ENCODE data around the gene NFIA.

The NFIA gene

GRCh38 chr1:61226791-61227567 is 144.6 kb downstream of the NFIA start:
- DNase-seq = no peak

DNA sequence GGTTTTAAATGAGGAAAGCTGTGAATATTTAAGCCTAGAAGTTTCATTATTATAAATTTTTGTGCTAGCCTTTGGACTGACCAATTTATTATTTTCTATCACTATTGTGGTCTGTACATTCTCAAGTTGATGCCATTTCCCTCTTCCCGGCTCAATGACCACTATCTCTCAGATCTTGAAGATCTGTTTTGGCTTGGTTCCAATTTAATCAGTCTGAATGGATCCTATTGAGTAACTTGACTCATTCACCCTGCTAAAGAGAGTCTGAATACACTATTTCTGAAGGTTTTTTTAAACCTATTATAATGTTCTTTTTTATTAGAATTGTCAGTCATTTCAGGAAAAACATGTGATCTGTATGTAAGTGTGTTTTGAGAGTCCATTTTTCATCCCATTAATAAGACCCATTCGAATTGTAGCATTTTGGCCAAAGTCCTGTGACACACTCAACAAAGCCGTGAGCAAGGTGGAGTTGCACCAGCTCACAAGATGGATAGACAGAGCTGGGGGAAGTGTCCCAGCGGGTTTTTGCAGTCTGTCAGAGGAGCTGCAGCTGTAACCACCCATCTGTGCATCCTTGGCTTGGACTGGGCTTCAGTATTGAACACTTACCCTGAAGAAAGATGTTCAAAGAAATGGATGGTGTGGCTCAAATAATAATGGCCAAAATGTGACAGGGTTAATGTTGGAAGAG is 145.6 kb downstream of the NFIA start:
- no peak for DNase-seq

DNA sequence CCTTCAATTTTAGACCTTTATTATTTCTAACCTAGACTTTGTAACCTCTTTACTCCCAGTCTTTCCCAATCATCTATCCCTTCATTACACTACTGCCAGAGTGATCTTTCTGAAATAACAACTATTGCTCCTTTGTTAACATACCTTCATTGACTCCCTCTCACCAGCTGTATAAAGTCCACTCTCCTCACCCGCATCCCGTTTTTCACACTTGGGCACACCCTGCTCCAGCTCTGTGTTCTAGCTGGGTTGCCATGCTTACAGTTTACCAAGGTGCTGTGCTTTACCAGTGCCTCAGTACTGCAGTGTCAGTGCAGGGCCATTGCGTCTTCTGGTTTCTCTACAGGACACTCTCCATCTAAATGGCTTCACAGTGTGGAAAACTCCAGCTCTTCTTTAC is 148.2 kb downstream of the NFIA start:
- DNase-seq = no peak

- no peak for DNase-seq
Observed at GRCh38 chr1:61231795-61232194, 149.4 kb downstream of the NFIA start.

GRCh38 chr1:61233121-61233660 is 150.8 kb downstream of the NFIA start:
- DNase-seq = no peak

DNA sequence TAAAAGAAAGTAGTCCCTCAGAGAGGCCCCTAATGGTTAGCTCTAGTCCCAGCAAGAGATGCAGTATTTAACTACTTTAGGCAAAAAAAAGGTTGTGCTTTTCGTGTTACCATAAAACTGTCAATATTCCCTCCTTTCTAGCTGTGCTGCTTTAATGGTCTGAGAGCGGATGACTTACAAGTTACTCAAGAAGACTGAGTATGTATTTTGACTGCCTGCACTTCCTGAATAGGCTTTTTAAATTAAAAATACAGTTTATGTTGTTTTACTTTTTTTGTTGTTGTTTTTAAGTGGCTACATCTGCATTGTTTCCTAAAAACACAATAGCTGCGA is 152.2 kb downstream of the NFIA start:
- no peak for DNase-seq

GRCh38 chr1:61237147-61237546 is 154.8 kb downstream of the NFIA start:
- no peak for DNase-seq

DNA sequence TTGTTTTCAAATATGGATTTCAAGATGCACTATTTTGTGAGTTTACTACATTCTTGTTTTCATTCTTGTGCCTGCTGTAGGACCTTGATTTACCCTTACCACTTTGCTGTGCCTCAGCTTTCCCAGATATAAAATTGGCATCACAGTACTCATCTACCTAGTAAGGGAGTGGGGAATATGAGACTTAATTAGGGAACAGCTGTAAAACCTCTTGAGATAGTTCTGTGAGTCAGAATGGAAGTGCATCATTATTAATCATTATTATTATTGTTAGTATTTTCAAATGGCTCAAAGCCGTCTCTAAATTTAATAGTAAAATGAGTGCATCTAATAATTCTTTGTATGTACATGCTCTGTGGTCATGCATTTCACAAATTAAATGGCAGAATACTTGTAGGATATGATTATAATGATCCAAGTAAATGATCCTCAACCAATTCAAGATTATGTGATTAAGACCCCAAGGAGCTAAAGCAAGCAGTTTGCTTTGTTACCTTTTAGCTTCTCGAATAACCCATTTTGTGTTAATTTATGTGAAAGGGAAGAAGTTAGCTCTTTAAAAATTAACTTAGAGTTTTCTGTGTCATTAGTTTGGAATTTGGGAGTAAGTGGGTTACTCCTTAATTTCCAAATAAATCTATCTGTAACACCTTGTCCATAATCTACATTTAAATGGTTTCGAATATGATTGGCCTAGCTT is 155.4 kb downstream of the NFIA start:
- no peak for DNase-seq

DNA sequence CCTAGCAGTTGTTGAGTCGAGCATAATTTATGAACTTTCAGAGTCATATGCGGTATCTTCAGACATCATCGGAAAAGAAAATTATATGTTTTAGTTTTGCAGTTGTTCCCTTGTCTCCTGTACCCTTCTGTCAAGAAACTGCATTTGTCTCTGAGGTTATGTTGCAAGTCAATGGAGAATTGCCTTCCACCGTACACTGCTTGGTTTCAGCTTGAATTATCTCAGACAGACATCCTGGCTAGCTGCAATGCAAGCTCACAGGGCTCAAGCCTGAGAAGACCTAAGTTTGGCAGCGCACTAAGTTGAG is 156.0 kb downstream of the NFIA start:
- no peak for DNase-seq

GRCh38 chr1:61240878-61241277 is 158.5 kb downstream of the NFIA start:
- DNase-seq = no peak

DNA sequence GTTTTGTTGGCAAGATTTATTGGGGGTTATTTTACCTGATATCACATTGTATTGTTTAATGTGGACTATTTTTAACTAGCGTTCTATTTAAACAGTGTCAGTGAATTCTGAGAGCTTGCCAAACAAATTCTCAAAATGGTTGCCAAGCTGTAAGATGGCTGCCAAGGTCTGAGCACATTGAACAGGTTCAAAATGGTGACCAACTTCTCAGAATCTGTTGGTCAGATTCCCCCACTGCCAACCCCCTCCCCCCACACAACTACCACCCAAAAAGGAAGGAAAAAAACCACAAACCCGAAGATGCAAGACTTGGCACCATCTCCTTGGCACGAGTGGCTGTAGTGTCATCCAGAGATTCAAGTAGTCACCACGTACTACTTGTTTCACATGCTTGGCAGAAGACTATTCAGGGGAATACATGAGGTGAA is 159.1 kb downstream of the NFIA start:
- peak; percentile 56 for DNase-seq

- DNase-seq = no peak
Observed at GRCh38 chr1:61241973-61242381, 159.6 kb downstream of the NFIA start.

DNA sequence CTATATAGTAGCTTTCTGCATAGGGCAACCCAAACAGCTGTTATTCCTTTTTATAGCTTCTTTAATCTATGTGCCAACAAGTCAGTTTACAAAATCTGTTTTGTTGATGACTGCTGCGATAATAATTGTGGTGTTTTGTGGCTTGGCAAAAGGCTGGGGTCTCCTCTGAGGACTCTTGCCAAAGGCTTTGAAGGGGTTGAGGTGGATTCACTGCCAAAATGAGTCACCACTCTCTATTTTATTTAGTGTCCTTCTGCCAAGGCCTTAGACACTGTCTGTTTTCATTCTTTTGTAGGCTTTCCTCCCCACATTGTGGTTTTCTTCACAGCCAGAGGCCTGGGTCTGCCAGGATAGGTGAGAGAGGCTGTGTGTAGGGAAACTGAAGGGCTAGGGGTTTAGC is 161.8 kb downstream of the NFIA start:
- peak; percentile 58 for DNase-seq

DNA sequence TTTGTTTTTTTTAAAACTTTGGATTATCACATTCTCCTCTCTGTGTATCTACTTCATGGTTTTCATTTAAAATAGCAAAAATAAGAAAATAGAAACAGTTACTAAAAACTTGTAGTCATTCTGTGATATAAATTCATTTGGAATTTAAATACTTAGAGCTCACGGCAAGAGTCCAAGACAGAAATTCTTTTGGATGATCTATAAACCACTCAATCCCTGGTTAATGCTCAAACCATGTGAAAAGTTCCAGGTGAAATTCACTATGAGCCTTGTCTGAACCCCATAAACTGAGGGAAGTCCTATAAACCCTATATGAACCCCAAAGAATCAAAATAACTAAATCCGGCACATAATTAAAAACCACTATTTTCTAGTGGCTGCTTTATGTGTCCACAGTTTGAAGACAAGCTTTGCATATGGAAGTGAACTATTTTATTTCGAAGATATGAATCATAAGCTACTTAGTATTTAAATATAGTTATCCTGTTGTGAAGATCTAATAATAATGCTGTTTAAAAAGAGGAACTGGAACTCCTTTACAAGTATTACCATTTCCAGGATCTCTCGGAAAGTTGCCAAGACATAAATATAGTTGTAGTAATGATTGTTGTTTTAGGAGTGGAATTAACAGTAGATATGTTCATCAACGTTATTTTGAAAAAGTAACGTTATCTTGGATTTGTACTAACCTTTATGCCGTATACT is 163.5 kb downstream of the NFIA start:
- no peak for DNase-seq

DNA sequence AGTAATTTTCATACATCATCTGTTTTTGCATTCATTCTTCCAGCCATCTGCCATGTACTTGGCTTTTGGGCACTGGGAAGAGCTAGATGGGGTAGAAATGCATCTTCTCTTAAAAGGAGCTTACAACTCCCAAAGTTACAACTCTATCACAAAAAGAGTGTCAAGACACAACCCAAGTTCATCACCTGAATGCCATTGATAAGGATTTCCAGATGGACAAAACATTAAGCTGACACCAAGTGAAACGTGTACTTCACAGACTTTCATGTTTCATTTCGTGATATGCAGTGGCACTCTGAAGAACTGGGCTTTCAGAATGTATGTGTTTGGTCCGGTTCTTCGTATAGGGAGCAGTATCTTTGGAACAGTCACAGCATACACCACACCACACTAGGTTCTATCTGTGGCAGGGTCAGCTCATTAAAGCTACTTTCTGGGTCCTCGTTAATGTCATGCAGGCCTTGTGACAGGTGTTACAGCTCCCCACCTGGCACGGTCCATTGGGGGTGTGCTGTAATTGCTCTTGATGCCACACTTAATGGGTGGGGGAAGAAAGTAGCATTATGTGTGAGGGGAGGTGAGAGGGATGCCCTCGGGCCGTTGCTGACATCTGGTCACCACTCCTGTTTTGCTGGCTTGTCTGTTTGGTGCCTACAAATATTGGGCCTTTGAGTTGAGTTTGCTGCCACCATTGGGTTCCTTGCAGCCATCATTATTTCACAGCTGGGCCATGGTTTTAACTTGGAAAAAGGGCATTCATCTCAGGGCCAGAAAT is 164.9 kb downstream of the NFIA start:
- no peak for DNase-seq

- no peak for DNase-seq
Observed at GRCh38 chr1:61247881-61248752, 165.8 kb downstream of the NFIA start.

DNA sequence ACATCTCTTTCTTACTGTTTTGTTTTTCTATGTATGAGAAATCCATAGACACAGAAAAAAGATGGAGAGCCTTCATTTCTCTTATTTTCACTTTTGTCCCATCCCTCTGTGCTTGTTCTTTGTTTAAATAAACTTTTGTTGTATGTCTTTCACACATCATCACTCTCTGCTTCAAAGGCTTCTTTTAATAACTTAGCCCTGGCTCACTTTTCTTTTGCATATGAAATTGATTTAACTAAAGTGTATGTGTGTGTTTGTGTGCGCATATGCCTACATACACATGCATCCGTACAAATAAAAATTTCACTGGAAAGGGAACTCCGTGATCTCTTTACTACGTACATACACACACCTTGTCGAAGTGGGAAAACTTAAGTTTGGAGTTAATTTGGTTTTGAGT is 168.6 kb downstream of the NFIA start:
- no peak for DNase-seq

- DNase-seq = peak; percentile 62
Observed at GRCh38 chr1:61253059-61253735, 170.8 kb downstream of the NFIA start.

DNA sequence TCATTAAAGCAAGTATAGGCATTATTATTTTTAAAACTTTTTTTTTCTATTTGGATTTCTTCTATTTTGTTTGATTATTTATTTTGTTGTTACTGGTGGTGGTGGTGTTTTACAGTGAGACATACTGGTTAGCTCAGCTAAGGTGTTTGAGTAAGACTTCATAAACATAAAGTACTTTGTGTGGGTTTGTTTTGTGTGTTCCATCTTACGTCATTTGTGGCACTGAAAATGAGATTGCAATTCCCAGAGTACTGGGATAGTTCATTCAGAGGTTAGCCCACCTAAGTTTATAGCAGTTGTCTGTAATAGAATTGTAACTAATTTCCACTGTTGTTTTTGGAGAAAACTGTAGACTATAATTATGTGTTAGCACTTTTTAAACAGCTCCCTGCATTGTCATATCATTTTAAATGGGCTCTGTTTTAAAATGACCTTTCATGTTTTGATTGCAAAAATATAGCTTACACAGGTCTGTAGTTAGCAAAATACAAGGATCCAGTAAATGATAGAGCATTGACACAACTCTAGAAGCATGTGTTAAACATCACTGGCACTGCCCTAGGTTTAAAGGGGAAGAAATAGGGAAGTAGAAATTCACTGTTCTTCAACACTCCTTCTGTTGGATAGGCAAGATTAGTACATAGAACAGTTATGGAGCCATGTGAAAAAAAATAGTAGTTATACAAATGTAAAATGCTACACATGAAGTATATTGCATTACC is 171.7 kb downstream of the NFIA start:
- DNase-seq = no peak

All from femur (tissue), 1 donor.